Measurements from ENCODE around the gene ZNF621. TPM values are rescaled to one million over a fixed set of nuclear protein-coding genes. Genes with fewer than 3 reads are reported as not detected.

The ZNF621 gene
- total RNA-seq, 1 experiment from 2014 or later = 24.9 TPM

- no peaks in the 10 kb centered on the region for H3K36me3 ChIP-seq (ENCODE audit: control insufficient read depth, insufficient read depth, low read length)
- no peaks in the 10 kb centered on the region for H3K27me3 ChIP-seq (ENCODE audit: control insufficient read depth, insufficient read depth, low read length)
- TF ChIP-seq SIN3A (IDR thresholded peaks at IDR 0.05; ENCODE audit: borderline replicate concordance, insufficient read depth, low read depth, low read length) (no peak), TCF7L2 (IDR thresholded peaks at IDR 0.05; ENCODE audit: low read depth, low read length) (no peak), POLR2AphosphoS5 (IDR thresholded peaks at IDR 0.05; ENCODE audit: low read depth, low read length) (no peak)
- TF ChIP-seq, protein P1, sequence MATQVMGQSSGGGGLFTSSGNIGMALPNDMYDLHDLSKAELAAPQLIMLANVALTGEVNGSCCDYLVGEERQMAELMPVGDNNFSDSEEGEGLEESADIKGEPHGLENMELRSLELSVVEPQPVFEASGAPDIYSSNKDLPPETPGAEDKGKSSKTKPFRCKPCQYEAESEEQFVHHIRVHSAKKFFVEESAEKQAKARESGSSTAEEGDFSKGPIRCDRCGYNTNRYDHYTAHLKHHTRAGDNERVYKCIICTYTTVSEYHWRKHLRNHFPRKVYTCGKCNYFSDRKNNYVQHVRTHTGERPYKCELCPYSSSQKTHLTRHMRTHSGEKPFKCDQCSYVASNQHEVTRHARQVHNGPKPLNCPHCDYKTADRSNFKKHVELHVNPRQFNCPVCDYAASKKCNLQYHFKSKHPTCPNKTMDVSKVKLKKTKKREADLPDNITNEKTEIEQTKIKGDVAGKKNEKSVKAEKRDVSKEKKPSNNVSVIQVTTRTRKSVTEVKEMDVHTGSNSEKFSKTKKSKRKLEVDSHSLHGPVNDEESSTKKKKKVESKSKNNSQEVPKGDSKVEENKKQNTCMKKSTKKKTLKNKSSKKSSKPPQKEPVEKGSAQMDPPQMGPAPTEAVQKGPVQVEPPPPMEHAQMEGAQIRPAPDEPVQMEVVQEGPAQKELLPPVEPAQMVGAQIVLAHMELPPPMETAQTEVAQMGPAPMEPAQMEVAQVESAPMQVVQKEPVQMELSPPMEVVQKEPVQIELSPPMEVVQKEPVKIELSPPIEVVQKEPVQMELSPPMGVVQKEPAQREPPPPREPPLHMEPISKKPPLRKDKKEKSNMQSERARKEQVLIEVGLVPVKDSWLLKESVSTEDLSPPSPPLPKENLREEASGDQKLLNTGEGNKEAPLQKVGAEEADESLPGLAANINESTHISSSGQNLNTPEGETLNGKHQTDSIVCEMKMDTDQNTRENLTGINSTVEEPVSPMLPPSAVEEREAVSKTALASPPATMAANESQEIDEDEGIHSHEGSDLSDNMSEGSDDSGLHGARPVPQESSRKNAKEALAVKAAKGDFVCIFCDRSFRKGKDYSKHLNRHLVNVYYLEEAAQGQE (IDR thresholded peaks at IDR 0.05; ENCODE audit: insufficient read depth in 1 of 2, low read depth in 2 of 2, low read length in 1 of 2) = no peak
- TF ChIP-seq, protein P2, sequence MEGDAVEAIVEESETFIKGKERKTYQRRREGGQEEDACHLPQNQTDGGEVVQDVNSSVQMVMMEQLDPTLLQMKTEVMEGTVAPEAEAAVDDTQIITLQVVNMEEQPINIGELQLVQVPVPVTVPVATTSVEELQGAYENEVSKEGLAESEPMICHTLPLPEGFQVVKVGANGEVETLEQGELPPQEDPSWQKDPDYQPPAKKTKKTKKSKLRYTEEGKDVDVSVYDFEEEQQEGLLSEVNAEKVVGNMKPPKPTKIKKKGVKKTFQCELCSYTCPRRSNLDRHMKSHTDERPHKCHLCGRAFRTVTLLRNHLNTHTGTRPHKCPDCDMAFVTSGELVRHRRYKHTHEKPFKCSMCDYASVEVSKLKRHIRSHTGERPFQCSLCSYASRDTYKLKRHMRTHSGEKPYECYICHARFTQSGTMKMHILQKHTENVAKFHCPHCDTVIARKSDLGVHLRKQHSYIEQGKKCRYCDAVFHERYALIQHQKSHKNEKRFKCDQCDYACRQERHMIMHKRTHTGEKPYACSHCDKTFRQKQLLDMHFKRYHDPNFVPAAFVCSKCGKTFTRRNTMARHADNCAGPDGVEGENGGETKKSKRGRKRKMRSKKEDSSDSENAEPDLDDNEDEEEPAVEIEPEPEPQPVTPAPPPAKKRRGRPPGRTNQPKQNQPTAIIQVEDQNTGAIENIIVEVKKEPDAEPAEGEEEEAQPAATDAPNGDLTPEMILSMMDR (IDR thresholded peaks at IDR 0.05) = no peak
- no peak overlapping the region for H3K27ac ChIP-seq (ENCODE audit: low read length)
- ChIA-PET CTCF (no interaction called here), POLR2A (no interaction called here)
- BruUV-seq (replicated peaks) = no TSS peak
- no peak overlapping the region for H3K4me3 ChIP-seq (ENCODE audit: low read depth in 2 of 2, low read length in 2 of 2)
- in situ Hi-C loops (cut with HindIII; ENCODE audit: low pct_unique_long_range_greater_than_20kb, low sequenced_read_pairs) (no loop called here), intact Hi-C loops (cut with micrococcal nuclease; ENCODE audit: unreplicated experiment) (no loop called here)
- no peak for DNase-seq (ENCODE audit: low read depth, low spot score)
- ATAC-seq = no peak
- H3K9me3 ChIP-seq (ENCODE audit: control insufficient read depth, insufficient read depth, low read depth, low read length) = no peaks in the 10 kb centered on the region
- no peaks in the 10 kb centered on the region for H3K4me1 ChIP-seq (ENCODE audit: control insufficient read depth, insufficient read depth, low read length)
These were observed 41.9 kb downstream of the ZNF621 start for GRCh38 chr3:40566694-40567093.

- Histone ChIP-seq H3K27me3 (ENCODE audit: control insufficient read depth, insufficient read depth, low read length) (peaks cover 7% of the 10 kb centered on the region; the same call in 1 of the 2 replicates), H3K4me3 (ENCODE audit: low read depth in 2 of 2, low read length in 2 of 2) (no peak overlapping the region), H3K36me3 (ENCODE audit: control insufficient read depth, insufficient read depth, low read length) (no peaks in the 10 kb centered on the region), H3K9me3 (ENCODE audit: control insufficient read depth, insufficient read depth, low read depth, low read length) (no peaks in the 10 kb centered on the region), H3K4me1 (ENCODE audit: control insufficient read depth, insufficient read depth, low read length) (no peaks in the 10 kb centered on the region), H3K27ac (ENCODE audit: low read length) (no peak overlapping the region)
- TF ChIP-seq, protein P1 (IDR thresholded peaks at IDR 0.05; ENCODE audit: insufficient read depth in 1 of 2, low read depth in 2 of 2, low read length in 1 of 2) = no peak
- TF ChIP-seq SIN3A (IDR thresholded peaks at IDR 0.05; ENCODE audit: borderline replicate concordance, insufficient read depth, low read depth, low read length) = no peak
- no peak for TF ChIP-seq POLR2AphosphoS5 (IDR thresholded peaks at IDR 0.05; ENCODE audit: low read depth, low read length)
- no peak for TF ChIP-seq TCF7L2 (IDR thresholded peaks at IDR 0.05; ENCODE audit: low read depth, low read length)
- TF ChIP-seq, protein P2 (IDR thresholded peaks at IDR 0.05) = no peak
- ChIA-PET POLR2A (no interaction called here), CTCF (no interaction called here)
- ATAC-seq = no peak
- in situ Hi-C loops (cut with HindIII; ENCODE audit: low pct_unique_long_range_greater_than_20kb, low sequenced_read_pairs) (no loop called here), intact Hi-C loops (cut with micrococcal nuclease; ENCODE audit: unreplicated experiment) (no loop called here)
- BruUV-seq (replicated peaks) = no TSS peak
- no peak for DNase-seq (ENCODE audit: low read depth, low spot score)
These were observed 47.8 kb downstream of the ZNF621 start for GRCh38 chr3:40572588-40572987.
